ENCODE data around the gene KRTAP20-2. TPM values are rescaled to one million over a fixed set of nuclear protein-coding genes. Genes with fewer than 3 reads are reported as not detected.

Gene KRTAP20-2
- not detected for total RNA-seq

- Histone ChIP-seq H3K4me1 (ENCODE audit: control insufficient read depth in 1 of 2, low read depth in 2 of 2) (no peaks in the 10 kb centered on the region), H3K36me3 (no peaks in the 10 kb centered on the region), H3K9me3 (no peaks in the 10 kb centered on the region), H3K4me3 (no peak within 1 kb of the TSS), H3K27me3 (replicated peaks; ENCODE audit: insufficient read depth) (no peaks in the 10 kb centered on the region), H3K27ac (no peak within 1 kb of the TSS)
- TF ChIP-seq CTCF (IDR thresholded peaks at IDR 0.05), result no peak
- DNase-seq (ENCODE audit: low spot score) (no peak), ATAC-seq (ENCODE audit: insufficient number of reproducible peaks, low FRiP score, low read depth) (no peak)
These were observed at the start of gene KRTAP20-2 for GRCh38 chr21:30634906-30635305. Gene KRTAP20-2, plus strand, starts transcription at chr21:30635206. Its CDS starts 58 bp downstream, at chr21:30635264.

- Histone ChIP-seq H3K27me3 (replicated peaks; ENCODE audit: insufficient read depth) (no peaks in the 10 kb centered on the region), H3K9me3 (no peaks in the 10 kb centered on the region), H3K27ac (no peak within 1 kb of the TSS), H3K36me3 (no peaks in the 10 kb centered on the region), H3K4me3 (no peak within 1 kb of the TSS), H3K4me1 (ENCODE audit: control insufficient read depth in 1 of 2, low read depth in 2 of 2) (no peaks in the 10 kb centered on the region)
- no peak for ATAC-seq (ENCODE audit: insufficient number of reproducible peaks, low FRiP score, low read depth)
- DNase-seq (ENCODE audit: low spot score), result no peak
- TF ChIP-seq CTCF (IDR thresholded peaks at IDR 0.05), result no peak
These were observed 44.7 kb upstream of the KRTAP20-2 start, which contains the start of gene KRTAP22-2 for GRCh38 chr21:30590297-30590696. Gene KRTAP22-2, minus strand, starts transcription at chr21:30590397.

- no peak for DNase-seq (ENCODE audit: low spot score)
- Histone ChIP-seq H3K27me3 (replicated peaks; ENCODE audit: insufficient read depth) (no peaks in the 10 kb centered on the region), H3K4me1 (ENCODE audit: control insufficient read depth in 1 of 2, low read depth in 2 of 2) (no peaks in the 10 kb centered on the region), H3K4me3 (no peak within 1 kb of the TSS), H3K36me3 (no peaks in the 10 kb centered on the region), H3K27ac (no peak within 1 kb of the TSS), H3K9me3 (no peaks in the 10 kb centered on the region)
- ATAC-seq (ENCODE audit: insufficient number of reproducible peaks, low FRiP score, low read depth), result no peak
- no peak for TF ChIP-seq CTCF (IDR thresholded peaks at IDR 0.05)
These were observed 42.9 kb upstream of the KRTAP20-2 start, which contains the start of gene KRTAP6-3 for GRCh38 chr21:30592140-30592539. Gene KRTAP6-3, plus strand, starts transcription at chr21:30592440. Its CDS starts 6 bp downstream, at chr21:30592446.

- H3K36me3 ChIP-seq, result no peaks in the 10 kb centered on the region
- no peak for TF ChIP-seq CTCF (IDR thresholded peaks at IDR 0.05)
- ATAC-seq (ENCODE audit: insufficient number of reproducible peaks, low FRiP score, low read depth) (no peak), DNase-seq (ENCODE audit: low spot score) (no peak)
- H3K4me1 ChIP-seq (ENCODE audit: control insufficient read depth in 1 of 2, low read depth in 2 of 2), result no peaks in the 10 kb centered on the region
- H3K27me3 ChIP-seq (replicated peaks; ENCODE audit: insufficient read depth), result no peaks in the 10 kb centered on the region
- H3K27ac ChIP-seq, result no peak within 1 kb of the TSS
- no peak within 1 kb of the TSS for H3K4me3 ChIP-seq
- H3K9me3 ChIP-seq, result no peaks in the 10 kb centered on the region
These were observed 36.2 kb upstream of the KRTAP20-2 start, which contains the start of gene KRTAP6-2 for GRCh38 chr21:30598802-30599201. Gene KRTAP6-2, minus strand, starts transcription at chr21:30598902. Its CDS starts 28 bp downstream, at chr21:30598874.

GRCh38 chr21:30600787-30601186 is 34.2 kb upstream of the KRTAP20-2 start, which contains the start of gene KRTAP22-1:
Gene KRTAP22-1, plus strand, starts transcription at chr21:30601087.
- Histone ChIP-seq H3K4me3 (no peak within 1 kb of the TSS), H3K36me3 (no peaks in the 10 kb centered on the region), H3K9me3 (no peaks in the 10 kb centered on the region), H3K27me3 (replicated peaks; ENCODE audit: insufficient read depth) (no peaks in the 10 kb centered on the region), H3K27ac (no peak within 1 kb of the TSS), H3K4me1 (ENCODE audit: control insufficient read depth in 1 of 2, low read depth in 2 of 2) (no peaks in the 10 kb centered on the region)
- DNase-seq (ENCODE audit: low spot score), result no peak
- TF ChIP-seq CTCF (IDR thresholded peaks at IDR 0.05), result no peak
- ATAC-seq (ENCODE audit: insufficient number of reproducible peaks, low FRiP score, low read depth), result no peak
